ENCODE measurements around the gene ZNF586.

The ZNF586 gene

DNA sequence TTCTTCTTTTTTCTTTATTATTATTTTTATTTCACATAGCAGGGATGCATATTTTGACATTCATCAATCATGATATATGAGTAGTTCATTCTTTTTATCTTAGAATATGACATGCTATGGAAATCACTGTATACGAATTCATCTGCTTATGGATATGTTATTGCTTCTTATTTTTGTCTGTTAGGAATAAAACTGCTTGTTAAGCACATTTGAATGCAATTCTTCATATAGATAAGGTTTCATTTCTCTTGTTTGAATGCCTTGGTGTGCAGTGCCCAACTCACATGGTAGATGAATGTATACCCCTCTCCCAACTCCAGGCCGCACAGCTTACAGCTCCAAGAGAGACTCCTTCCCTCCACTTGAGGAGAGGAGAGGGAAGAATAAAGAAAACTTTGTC lies 11.5 kb upstream of the ZNF586 start:
- Histone ChIP-seq H2AFZ (ENCODE audit: low read length, unreplicated experiment) (no peak overlapping the region), H3K27me3 (ENCODE audit: insufficient read depth, low read length) (no peaks in the 10 kb centered on the region), H3K79me2 (ENCODE audit: control insufficient read depth, insufficient read depth, low read length, unreplicated experiment) (no peaks in the 10 kb centered on the region), H3K4me3 (ENCODE audit: low read depth, low read length) (no peak overlapping the region), H3K4me1 (ENCODE audit: control insufficient read depth, insufficient read depth, low read length, unreplicated experiment) (no peaks in the 10 kb centered on the region), H3K27ac (ENCODE audit: low read depth, low read length) (no peak overlapping the region), H3K36me3 (ENCODE audit: insufficient read depth, low read length) (peaks cover 44% of the 10 kb centered on the region)

DNA sequence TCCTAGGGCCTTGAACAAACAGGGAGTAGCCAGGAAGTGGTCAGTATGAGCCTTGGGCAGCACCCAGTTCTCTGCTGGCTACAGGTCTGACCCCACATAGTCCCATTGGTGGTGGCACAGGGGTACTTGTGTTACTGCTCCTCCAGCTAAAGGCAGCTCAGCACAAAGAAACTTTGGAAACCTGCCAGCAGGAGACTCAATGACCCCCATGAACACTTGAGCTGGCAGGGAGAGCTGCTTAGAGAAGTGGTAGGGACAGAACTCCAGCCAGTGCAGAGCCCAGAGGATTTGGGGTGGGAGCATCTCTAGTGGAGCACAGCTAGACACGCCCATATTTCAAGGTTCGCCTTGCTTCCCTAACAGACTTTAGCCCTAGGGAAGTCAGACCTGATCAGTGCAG lies 10.4 kb upstream of the ZNF586 start:
- H2AFZ ChIP-seq (ENCODE audit: low read length, unreplicated experiment), result no peak overlapping the region
- no peak overlapping the region for H3K4me3 ChIP-seq (ENCODE audit: low read depth, low read length)
- H3K27me3 ChIP-seq (ENCODE audit: insufficient read depth, low read length), result no peaks in the 10 kb centered on the region
- no peaks in the 10 kb centered on the region for H3K4me1 ChIP-seq (ENCODE audit: control insufficient read depth, insufficient read depth, low read length, unreplicated experiment)
- H3K79me2 ChIP-seq (ENCODE audit: control insufficient read depth, insufficient read depth, low read length, unreplicated experiment), result no peaks in the 10 kb centered on the region
- H3K36me3 ChIP-seq (ENCODE audit: insufficient read depth, low read length), result peaks cover 33% of the 10 kb centered on the region
- H3K27ac ChIP-seq (ENCODE audit: low read depth, low read length), result no peak overlapping the region

DNA sequence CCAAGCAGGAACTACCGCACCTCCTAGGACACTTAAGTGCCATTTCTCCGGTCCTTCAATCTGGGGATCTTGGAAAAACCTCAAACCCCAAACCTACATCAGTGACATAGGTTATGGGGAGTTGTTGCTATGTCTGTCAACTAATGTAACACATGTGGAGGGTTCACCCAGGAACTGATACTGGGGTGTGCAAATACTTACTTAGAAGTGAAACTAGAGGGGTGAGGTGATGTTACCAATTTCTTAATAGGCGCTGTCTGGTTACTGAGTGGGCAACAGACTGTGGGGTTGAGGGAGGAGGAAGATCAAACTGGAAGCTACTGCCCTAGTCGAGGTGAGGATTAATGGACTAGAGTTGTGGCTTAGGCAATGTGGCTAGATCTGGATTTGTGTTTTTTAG lies 1.9 kb downstream of the ZNF586 start:
- peaks cover 25% of the 10 kb centered on the region for H3K36me3 ChIP-seq (ENCODE audit: insufficient read depth, low read length)
- peaks cover 51% of the 10 kb centered on the region for H3K79me2 ChIP-seq (ENCODE audit: control insufficient read depth, insufficient read depth, low read length, unreplicated experiment)
- no peaks in the 10 kb centered on the region for H3K27me3 ChIP-seq (ENCODE audit: insufficient read depth, low read length)
- H3K27ac ChIP-seq (ENCODE audit: low read depth, low read length), result no peak overlapping the region
- H2AFZ ChIP-seq (ENCODE audit: low read length, unreplicated experiment), result no peak overlapping the region
- H3K4me3 ChIP-seq (ENCODE audit: low read depth, low read length), result no peak overlapping the region
- no peaks in the 10 kb centered on the region for H3K4me1 ChIP-seq (ENCODE audit: control insufficient read depth, insufficient read depth, low read length, unreplicated experiment)

DNA sequence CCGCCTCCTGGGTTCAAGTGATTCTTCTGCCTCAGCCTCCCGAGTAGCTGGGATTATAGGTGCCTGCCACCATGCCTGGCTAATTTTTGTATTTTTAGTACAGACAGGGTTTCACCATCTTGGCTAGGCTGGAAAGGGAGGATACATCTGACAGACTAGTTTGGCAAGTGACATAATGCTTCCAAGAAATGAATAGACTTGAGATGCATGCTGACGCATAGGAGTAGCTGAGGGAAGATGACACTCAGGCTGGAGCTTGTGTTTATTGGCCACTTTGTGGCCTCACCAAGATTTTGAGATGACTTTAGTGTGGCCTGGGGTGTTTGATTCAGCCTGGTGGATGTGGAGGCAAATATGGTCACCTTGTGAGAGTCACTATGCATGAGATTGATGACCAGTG lies 4.0 kb downstream of the ZNF586 start:
- Histone ChIP-seq H3K27ac (ENCODE audit: low read depth, low read length) (no peak overlapping the region), H3K36me3 (ENCODE audit: insufficient read depth, low read length) (peaks cover 41% of the 10 kb centered on the region), H3K4me3 (ENCODE audit: low read depth, low read length) (no peak overlapping the region), H2AFZ (ENCODE audit: low read length, unreplicated experiment) (no peak overlapping the region), H3K79me2 (ENCODE audit: control insufficient read depth, insufficient read depth, low read length, unreplicated experiment) (peaks cover 56% of the 10 kb centered on the region), H3K4me1 (ENCODE audit: control insufficient read depth, insufficient read depth, low read length, unreplicated experiment) (no peaks in the 10 kb centered on the region), H3K27me3 (ENCODE audit: insufficient read depth, low read length) (no peaks in the 10 kb centered on the region)

DNA sequence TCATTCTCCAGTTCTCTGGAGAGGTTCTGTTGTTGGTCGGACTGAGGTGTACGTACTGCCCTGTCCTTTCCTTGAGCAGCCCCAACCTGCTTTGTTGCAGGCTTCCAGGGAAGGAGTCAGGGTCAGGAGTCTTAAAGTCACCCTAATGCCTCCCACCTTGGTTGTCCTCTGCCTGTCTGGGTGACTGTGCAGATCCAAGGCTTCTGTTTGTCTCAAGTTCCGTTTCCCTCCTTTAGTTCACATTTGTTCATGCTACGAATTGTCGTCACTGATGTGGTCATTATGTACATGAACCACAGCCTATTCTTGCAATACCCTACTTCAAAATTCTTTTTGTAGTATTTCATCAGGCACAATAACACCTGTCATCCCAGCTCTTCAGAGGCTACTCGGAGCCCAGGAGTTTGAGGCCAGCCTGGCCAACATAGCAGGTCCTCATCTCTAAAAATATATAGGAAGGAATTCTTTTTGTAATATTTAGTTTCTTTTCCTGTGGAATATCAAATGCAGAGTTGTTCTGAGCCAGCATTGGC lies 7.4 kb downstream of the ZNF586 start:
- peaks cover 71% of the 10 kb centered on the region for H3K36me3 ChIP-seq (ENCODE audit: insufficient read depth, low read length)
- H3K27me3 ChIP-seq (ENCODE audit: insufficient read depth, low read length), result no peaks in the 10 kb centered on the region
- no peak overlapping the region for H2AFZ ChIP-seq (ENCODE audit: low read length, unreplicated experiment)
- no peak overlapping the region for H3K27ac ChIP-seq (ENCODE audit: low read depth, low read length)
- H3K4me1 ChIP-seq (ENCODE audit: control insufficient read depth, insufficient read depth, low read length, unreplicated experiment), result no peaks in the 10 kb centered on the region
- H3K4me3 ChIP-seq (ENCODE audit: low read depth, low read length), result no peak overlapping the region
- peaks cover 56% of the 10 kb centered on the region for H3K79me2 ChIP-seq (ENCODE audit: control insufficient read depth, insufficient read depth, low read length, unreplicated experiment)

DNA sequence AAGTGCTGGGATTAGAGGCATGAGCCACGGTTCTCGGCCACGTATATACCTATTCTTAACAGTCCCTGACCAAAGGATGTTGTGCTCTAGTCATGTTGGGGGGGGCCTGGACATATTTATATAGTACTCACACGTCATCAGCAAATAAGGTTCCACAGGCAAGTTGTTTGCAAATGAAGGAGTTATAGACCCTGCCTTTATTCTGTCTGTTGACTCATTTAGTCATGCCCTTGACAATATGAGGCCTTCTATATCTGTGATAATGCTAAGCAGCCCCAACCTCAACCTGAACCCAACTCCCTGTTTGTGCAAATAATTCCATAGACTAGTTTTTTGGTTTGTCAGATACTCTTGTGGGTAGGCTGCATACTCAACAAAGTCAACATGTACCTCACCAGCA lies 8.9 kb downstream of the ZNF586 start:
- Histone ChIP-seq H3K36me3 (ENCODE audit: insufficient read depth, low read length) (peaks cover 62% of the 10 kb centered on the region), H3K4me1 (ENCODE audit: control insufficient read depth, insufficient read depth, low read length, unreplicated experiment) (no peaks in the 10 kb centered on the region), H3K27ac (ENCODE audit: low read depth, low read length) (no peak overlapping the region), H3K27me3 (ENCODE audit: insufficient read depth, low read length) (no peaks in the 10 kb centered on the region), H2AFZ (ENCODE audit: low read length, unreplicated experiment) (no peak overlapping the region), H3K4me3 (ENCODE audit: low read depth, low read length) (no peak overlapping the region), H3K79me2 (ENCODE audit: control insufficient read depth, insufficient read depth, low read length, unreplicated experiment) (peaks cover 46% of the 10 kb centered on the region)

DNA sequence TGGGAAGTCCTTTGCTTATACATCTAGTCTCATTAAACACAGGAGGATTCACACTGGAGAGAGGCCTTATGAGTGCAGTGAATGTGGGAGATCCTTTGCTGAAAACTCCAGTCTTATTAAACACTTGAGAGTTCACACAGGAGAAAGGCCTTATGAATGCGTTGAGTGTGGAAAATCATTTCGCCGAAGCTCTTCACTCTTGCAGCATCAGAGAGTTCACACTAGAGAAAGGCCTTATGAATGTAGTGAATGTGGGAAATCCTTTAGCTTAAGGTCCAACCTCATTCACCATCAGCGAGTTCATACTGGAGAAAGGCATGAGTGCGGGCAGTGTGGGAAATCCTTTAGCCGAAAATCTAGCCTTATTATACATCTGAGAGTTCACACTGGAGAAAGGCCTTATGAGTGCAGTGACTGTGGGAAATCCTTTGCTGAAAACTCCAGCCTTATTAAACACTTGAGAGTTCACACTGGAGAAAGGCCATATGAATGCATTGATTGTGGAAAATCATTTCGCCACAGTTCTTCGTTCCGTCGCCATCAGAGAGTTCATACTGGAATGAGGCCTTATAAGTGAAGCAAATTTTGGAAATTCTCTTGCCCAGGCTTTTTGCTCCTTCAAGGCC lies 9.9 kb downstream of the ZNF586 start:
- Histone ChIP-seq H3K36me3 (ENCODE audit: insufficient read depth, low read length) (peaks cover 62% of the 10 kb centered on the region), H3K4me1 (ENCODE audit: control insufficient read depth, insufficient read depth, low read length, unreplicated experiment) (no peaks in the 10 kb centered on the region), H2AFZ (ENCODE audit: low read length, unreplicated experiment) (no peak overlapping the region), H3K4me3 (ENCODE audit: low read depth, low read length) (no peak overlapping the region), H3K27ac (ENCODE audit: low read depth, low read length) (no peak overlapping the region), H3K27me3 (ENCODE audit: insufficient read depth, low read length) (no peaks in the 10 kb centered on the region), H3K79me2 (ENCODE audit: control insufficient read depth, insufficient read depth, low read length, unreplicated experiment) (peaks cover 44% of the 10 kb centered on the region)

DNA sequence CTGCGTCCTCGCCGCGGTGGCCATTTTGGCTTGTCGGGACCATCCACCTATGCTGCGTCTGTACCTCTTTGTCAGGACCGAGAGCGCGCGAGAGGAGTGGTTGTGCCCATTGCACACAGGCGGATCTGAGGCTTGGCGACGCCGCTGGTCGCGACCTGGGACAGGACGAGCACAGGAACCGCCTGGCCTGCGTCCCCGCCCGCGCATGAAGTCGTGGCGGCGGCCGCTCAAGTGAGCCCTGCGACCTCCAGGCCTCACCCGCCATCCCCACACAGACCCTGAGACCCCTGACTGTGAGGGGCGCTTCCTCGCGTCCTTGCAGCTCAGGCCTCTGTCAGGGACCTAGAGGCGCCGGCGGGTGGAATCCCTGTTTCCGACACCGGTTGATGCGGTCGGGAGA lies 16.8 kb downstream of the ZNF586 start:
- H3K4me3 ChIP-seq (ENCODE audit: low read depth, low read length), result no peak overlapping the region
- no peak overlapping the region for H2AFZ ChIP-seq (ENCODE audit: low read length, unreplicated experiment)
- H3K36me3 ChIP-seq (ENCODE audit: insufficient read depth, low read length), result peaks cover 21% of the 10 kb centered on the region
- H3K4me1 ChIP-seq (ENCODE audit: control insufficient read depth, insufficient read depth, low read length, unreplicated experiment), result no peaks in the 10 kb centered on the region
- no peaks in the 10 kb centered on the region for H3K27me3 ChIP-seq (ENCODE audit: insufficient read depth, low read length)
- peaks cover 10% of the 10 kb centered on the region for H3K79me2 ChIP-seq (ENCODE audit: control insufficient read depth, insufficient read depth, low read length, unreplicated experiment)
- no peak overlapping the region for H3K27ac ChIP-seq (ENCODE audit: low read depth, low read length)

DNA sequence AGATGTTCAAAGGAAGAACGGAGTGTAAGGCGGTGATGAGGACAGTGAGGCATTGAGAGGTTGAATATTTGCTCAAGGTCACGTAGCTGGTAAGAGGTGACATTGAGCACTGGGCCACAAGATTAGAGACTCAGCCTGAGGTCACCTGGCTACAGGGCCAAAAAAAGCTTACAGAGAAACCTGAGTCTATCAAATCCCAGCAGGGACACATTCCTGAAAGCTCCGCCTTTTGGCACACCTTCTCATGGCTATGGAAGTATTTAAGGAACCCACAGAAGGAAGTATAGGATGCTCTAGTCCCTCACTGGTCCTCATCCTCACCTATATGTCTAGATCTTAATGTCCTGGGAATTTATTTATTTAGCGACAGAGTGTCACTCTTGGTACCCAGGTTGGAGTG lies 17.4 kb downstream of the ZNF586 start:
- Histone ChIP-seq H3K27me3 (ENCODE audit: insufficient read depth, low read length) (no peaks in the 10 kb centered on the region), H2AFZ (ENCODE audit: low read length, unreplicated experiment) (no peak overlapping the region), H3K27ac (ENCODE audit: low read depth, low read length) (no peak overlapping the region), H3K4me3 (ENCODE audit: low read depth, low read length) (no peak overlapping the region), H3K79me2 (ENCODE audit: control insufficient read depth, insufficient read depth, low read length, unreplicated experiment) (peaks cover 6% of the 10 kb centered on the region), H3K4me1 (ENCODE audit: control insufficient read depth, insufficient read depth, low read length, unreplicated experiment) (no peaks in the 10 kb centered on the region), H3K36me3 (ENCODE audit: insufficient read depth, low read length) (peaks cover 15% of the 10 kb centered on the region)

DNA sequence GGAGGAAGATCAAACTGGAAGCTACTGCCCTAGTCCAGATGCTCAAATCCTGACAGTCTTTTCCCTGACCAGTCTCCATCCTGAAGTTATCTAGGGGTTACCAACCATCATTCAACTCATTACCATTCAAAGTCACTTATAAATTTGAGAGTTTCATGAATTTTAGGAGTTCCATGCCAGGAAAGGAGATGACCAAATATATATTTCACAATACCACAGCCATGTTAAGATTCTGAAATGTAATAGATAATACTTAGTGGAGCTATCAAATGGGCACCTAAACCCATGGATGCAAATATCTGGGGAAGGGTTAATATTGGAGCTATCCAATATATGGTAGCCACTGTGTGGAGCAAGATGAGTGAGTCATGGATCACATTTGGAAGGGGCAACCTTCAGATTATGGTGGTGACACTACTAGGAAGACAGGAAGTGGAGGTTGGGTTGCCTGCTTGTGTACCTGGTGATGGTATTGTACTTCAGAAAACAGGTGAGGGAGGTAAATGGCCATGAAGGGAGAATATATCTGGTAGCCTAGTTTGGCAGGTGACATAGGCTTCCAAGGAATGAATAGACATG lies 18.7 kb downstream of the ZNF586 start:
- H3K36me3 ChIP-seq (ENCODE audit: insufficient read depth, low read length), result peaks cover 18% of the 10 kb centered on the region

DNA sequence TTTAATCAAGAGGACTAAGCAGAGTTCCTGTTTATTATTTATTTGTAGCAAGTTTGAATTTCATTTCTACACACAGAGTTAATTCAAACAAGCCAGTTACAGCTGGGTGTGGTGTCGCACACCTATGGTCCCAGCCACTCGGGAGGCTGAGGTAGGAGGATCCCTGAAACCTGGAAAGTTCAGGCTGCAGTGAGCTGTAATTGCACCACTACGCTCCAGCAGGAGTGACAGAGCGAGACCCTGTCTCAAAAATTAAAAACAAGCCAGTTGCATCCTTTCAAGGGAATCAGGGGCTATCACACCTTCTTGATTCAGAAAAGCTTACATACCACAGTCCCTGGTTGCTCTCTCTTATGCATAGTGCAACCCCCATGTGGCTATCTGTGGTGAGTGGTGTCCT lies 19.8 kb downstream of the ZNF586 start:
- peaks cover under 1% of the 10 kb centered on the region for H3K79me2 ChIP-seq (ENCODE audit: control insufficient read depth, insufficient read depth, low read length, unreplicated experiment)
- no peaks in the 10 kb centered on the region for H3K27me3 ChIP-seq (ENCODE audit: insufficient read depth, low read length)
- peaks cover 18% of the 10 kb centered on the region for H3K36me3 ChIP-seq (ENCODE audit: insufficient read depth, low read length)
- no peaks in the 10 kb centered on the region for H3K4me1 ChIP-seq (ENCODE audit: control insufficient read depth, insufficient read depth, low read length, unreplicated experiment)
- H2AFZ ChIP-seq (ENCODE audit: low read length, unreplicated experiment), result no peak overlapping the region
- H3K27ac ChIP-seq (ENCODE audit: low read depth, low read length), result no peak overlapping the region
- H3K4me3 ChIP-seq (ENCODE audit: low read depth, low read length), result no peak overlapping the region

More for the DNA sequence above, 18.7 kb downstream of the ZNF586 start:
- no peaks in the 10 kb centered on the region for H3K4me1 ChIP-seq (ENCODE audit: control insufficient read depth, insufficient read depth, low read length, unreplicated experiment)
- H3K27ac ChIP-seq (ENCODE audit: low read depth, low read length), result no peak overlapping the region
- peaks cover 3% of the 10 kb centered on the region for H3K79me2 ChIP-seq (ENCODE audit: control insufficient read depth, insufficient read depth, low read length, unreplicated experiment)
- no peak overlapping the region for H3K4me3 ChIP-seq (ENCODE audit: low read depth, low read length)
- no peak overlapping the region for H2AFZ ChIP-seq (ENCODE audit: low read length, unreplicated experiment)
- no peaks in the 10 kb centered on the region for H3K27me3 ChIP-seq (ENCODE audit: insufficient read depth, low read length)
